NCI-H2029 treated with DMSO at 0.1 percent for 48 hours (cell line): ENCODE data around the gene CAPN13.

ENCODE experiments used
- DNase-seq: peaks from one replicate; lab custom pipeline; 2025; lab: John Stamatoyannopoulos, UW

Gene CAPN13

GRCh38 chr2:30807249-30807648 is at the start of gene CAPN13:
CAPN13 (minus strand) TSS chr2:30807446; CDS start chr2:30787325, 20,121 bp downstream.
- DNase-seq = peak; percentile 93

GRCh38 chr2:30847841-30848240 is 40.6 kb upstream of the CAPN13 start:
- DNase-seq = no peak

GRCh38 chr2:30847329-30847728 is 40.1 kb upstream of the CAPN13 start:
- DNase-seq = no peak

- DNase-seq = no peak
These were observed 21.3 kb upstream of the CAPN13 start for GRCh38 chr2:30828586-30828985.

GRCh38 chr2:30826916-30827315 is 19.7 kb upstream of the CAPN13 start:
- DNase-seq = no peak

GRCh38 chr2:30826481-30826880 is 19.2 kb upstream of the CAPN13 start:
- no peak for DNase-seq

- DNase-seq = no peak
These were observed 16.2 kb upstream of the CAPN13 start for GRCh38 chr2:30823452-30823851.

GRCh38 chr2:30821960-30822359 is 14.7 kb upstream of the CAPN13 start:
- DNase-seq = no peak

- DNase-seq = no peak
These were observed 13.3 kb upstream of the CAPN13 start for GRCh38 chr2:30820381-30821055.

GRCh38 chr2:30809938-30810337 is 2.7 kb upstream of the CAPN13 start:
- no peak for DNase-seq

GRCh38 chr2:30808695-30809094 is 1.4 kb upstream of the CAPN13 start:
- DNase-seq = no peak

GRCh38 chr2:30803281-30803680 is 4.0 kb downstream of the CAPN13 start:
- no peak for DNase-seq

- no peak for DNase-seq
These were observed 4.6 kb downstream of the CAPN13 start for GRCh38 chr2:30802611-30803010.

- DNase-seq = no peak
These were observed 5.3 kb downstream of the CAPN13 start for GRCh38 chr2:30801821-30802455.

- no peak for DNase-seq
These were observed 7.1 kb downstream of the CAPN13 start for GRCh38 chr2:30800159-30800558.

GRCh38 chr2:30799366-30799765 is 7.9 kb downstream of the CAPN13 start:
- no peak for DNase-seq

GRCh38 chr2:30798536-30798991 is 8.7 kb downstream of the CAPN13 start:
- DNase-seq = peak; percentile 62

- no peak for DNase-seq
These were observed 9.7 kb downstream of the CAPN13 start for GRCh38 chr2:30797381-30798015.

- no peak for DNase-seq
These were observed 10.5 kb downstream of the CAPN13 start for GRCh38 chr2:30796699-30797098.

- DNase-seq = no peak
These were observed 14.7 kb downstream of the CAPN13 start for GRCh38 chr2:30792521-30792920.

- no peak for DNase-seq
These were observed 16.4 kb downstream of the CAPN13 start for GRCh38 chr2:30790879-30791278.

GRCh38 chr2:30789670-30790210 is 17.5 kb downstream of the CAPN13 start:
- no peak for DNase-seq
